ENCODE data around the gene FGFBP2.

GRCh38 chr4:15964159-15964558, 1.2 kb upstream of the FGFBP2 start:
- TF ChIP-seq CTCF (IDR thresholded peaks at IDR 0.05) (no peak), POLR2A (IDR thresholded peaks at IDR 0.05) (no peak)
